DMS153 treated with DMSO at 0.1 percent for 48 hours (cell line): Measurements from ENCODE around the gene TTLL10.

Source experiments
- DNase-seq: peaks from one replicate; lab custom pipeline; 2025; ENCODE audit not compliant: unreplicated experiment; lab: John Stamatoyannopoulos, UW

TTLL10 gene

DNA sequence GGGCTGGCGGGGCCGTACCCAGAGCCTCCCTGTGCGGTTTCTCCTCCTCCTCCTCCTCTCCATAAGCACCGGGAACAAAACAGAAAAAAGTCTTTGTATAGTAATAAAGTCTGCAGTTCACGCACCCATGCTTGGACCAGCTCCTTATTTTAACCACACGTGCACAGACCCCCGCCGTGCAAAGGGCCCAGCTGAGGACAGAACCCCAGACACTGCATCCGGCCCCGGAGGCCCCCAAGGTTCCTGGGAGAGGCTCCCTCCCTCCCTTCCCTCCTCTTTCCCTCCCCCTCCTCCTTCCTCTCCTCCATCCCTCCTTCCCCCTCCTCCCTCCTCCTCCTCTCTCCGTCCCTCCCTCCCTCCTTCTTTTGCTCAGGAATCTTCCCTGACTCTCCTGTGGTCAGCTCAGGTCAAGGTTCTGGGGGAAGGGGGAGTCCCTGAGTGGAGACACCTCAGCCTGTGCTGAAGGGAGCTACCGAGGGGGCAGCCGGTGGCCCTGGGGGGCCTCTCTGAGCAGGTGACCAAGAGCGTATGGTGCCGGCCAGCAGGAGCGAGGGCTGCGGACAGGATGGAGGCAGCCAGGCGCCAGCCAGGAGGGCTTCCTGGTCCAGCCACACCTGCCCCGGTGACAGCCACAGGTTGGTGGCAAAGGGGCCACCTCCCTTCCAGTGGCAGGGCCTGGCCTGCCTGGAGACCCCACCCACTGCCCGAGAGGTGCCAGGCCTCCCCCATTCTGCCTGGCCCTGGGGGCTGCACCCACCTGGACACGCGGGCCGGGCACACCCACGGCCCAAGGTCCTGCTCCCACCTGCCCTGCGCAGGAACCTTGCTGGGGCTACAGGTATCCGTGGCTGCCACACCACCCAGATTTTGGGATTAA is 3.2 kb upstream of the TTLL10 start:
- no peak for DNase-seq

DNA sequence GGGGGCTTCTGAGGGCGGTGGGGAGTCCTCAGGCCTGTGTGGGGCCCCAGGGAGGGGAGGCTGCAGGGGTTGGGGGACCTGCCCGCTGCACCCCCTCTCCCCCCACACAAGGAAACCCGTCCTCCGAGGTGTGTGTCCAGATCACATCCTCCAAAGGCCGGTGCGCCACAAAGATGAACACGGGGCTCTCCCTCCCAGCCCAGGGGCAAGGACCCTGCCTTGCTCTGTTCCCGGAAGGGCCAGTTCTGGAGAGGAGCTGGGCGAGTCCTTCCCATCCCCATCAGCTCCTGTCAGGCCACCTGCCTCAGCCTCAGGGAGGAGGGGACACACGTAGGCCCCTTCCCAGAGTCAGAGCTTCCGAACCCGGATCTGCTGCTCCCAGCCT is 2.5 kb upstream of the TTLL10 start:
- no peak for DNase-seq

DNA sequence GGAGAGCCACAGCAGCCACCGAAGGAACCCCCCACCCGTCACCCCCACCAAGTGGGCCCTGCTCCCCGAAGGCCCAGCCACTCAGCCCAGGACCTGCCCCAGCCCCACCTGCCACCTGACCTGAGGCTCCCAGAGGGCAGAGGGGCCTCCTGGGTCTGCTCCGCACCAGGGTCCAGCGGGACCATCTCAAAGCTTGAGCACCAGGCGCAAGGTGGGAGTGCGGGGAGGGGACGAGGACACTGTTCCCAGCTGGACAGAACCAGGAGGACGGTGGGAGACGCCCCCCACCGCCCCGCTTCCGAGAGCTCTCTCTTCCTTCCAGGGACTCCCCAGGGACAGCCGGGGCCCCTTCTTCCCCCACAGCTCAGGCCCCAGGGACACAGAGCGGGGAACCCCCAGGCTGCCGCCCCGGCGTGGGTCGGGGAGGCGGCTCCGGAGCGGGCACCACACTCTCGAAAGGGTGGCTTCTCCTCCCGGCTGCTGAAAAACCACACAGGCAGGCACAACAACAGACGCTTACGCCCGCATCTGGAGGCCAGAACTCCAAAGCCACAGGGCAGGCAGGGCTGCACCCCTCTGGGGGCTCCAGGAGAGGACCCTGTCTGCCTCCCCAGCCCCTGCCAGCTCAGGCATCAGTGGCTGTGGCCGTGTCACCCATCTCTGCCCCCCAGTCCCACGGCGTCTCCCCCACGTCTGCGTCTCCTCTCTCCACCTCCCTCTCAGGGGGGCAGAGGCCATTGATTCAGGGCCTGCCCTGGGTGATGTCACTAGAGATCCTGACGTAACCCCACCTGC is 1.9 kb upstream of the TTLL10 start:
- DNase-seq: no peak

DNA sequence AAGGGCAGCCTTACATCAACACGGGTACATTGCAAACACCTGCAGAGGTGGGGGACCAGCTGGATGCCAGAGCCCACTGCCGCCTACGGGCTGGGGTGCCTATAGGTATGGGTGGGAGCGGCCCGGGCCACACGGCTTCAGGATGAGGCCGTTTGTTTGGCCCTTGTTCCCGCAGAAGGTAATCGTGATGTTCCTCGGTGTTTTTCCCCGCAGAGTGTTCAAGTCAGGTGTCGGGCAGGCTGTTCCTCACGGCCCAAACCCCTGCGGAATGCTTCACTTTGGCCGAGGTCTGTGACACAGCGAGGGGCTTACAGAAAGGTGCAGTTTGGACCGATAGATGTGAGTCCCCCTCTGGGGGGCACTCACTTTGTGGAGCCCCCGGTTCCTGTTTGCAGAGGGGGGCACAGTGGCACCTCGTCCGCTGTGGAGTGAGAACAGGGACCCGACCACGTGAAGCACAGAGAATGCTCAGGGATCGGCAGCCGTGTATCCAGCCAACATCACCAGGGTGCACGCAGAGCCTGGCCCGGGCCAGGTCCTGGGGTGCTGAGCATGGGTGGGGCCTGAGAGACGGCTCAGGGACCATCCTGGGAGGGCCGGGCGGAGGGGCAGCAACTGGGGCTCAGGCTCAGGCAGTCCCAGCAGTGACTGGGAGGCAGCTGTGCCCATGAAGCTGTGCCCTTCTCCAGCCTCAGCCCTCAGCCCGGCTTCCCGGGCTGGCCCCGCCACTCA is 453 bp upstream of the TTLL10 start:
- no peak for DNase-seq

DNA sequence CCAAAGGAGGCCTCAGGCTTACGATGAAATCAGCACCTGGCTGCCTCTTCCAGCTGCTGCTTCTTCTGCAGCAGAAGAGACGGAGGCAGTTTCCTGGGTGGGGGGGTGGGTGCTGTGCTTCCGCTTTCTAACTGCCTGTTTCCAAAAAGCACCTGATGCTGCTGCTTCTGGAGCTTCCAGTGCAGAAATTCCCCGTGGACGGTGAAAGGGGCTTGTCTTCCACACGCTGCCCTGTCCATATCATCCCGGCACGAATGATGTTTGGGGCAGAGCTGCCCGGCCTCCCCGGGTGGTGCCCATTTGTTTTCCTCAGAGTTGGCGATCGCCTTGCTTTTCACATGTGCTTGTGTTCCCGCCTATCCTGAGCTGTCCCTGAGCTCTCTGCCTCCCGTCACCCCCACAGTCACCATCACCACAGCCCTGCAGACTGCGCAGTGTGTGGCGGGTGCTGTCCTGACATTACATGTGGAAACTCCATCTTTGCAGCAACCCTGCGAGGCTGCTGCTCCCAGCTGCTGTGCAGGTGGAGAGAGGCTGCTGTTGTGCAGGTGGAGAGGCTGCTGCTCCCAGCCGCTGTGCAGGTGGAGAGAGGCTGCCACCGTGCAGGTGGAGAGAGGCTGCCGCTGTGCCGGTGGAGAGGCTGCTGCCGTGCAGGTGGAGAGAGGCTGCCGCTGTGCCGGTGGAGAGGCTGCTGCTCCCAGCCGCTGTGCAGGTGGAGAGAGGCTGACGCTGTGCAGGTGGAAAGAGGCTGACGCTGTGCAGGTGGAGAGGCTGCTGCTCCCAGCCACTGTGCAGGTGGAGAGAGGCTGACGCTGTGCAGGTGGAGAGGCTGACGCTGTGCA is 1.8 kb downstream of the TTLL10 start:
- peak; percentile 86 for DNase-seq

DNA sequence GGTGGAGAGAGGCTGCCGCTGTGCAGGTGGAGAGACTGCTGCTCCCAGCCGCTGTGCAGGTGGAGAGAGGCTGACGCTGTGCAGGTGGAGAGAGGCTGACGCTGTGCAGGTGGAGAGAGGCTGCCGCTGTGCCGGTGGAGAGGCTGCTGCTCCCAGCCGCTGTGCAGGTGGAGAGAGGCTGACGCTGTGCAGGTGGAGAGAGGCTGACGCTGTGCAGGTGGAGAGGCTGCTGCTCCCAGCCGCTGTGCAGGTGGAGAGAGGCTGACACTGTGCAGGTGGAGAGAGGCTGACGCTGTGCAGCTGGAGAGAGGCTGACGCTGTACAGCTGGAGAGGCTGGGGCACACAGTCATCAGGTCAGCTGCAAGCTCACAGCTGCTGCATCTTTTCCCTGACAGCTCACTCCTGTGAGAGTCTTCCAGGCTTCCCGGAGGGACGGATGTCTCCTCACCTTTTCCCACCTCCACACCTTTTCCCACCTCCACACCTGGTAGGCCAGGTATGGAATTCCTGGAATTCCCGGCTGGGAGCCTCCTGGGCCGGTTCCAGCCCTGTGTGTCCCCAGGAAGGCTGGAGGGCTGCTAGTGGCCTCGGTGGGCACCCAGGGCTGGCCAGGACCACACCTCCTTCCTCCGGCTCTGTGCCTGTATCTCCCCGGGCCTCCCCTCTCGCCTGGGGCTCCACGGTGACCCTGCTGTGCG is 2.5 kb downstream of the TTLL10 start:
- peak; percentile 79 for DNase-seq

DNA sequence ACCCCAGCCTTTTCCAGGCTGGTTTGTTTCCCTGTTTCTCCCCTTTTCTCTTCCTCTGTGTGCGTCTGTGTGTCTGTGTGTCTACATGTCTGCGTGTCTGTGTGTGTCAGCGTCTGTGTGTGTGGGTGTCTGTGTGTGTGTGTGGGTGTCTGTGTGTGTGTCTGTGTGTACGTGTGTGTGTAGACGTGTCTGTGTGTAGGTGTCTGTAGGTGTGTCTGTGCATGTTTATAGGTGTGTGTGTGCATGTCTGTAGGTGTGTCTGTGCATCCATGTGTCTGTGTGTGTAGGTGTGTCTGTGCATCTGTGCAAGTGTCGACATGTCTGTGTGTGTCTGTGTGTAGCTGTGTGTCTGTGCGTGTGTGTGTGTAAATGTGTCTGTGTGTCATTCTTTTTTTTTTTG is 3.3 kb downstream of the TTLL10 start:
- no peak for DNase-seq

DNA sequence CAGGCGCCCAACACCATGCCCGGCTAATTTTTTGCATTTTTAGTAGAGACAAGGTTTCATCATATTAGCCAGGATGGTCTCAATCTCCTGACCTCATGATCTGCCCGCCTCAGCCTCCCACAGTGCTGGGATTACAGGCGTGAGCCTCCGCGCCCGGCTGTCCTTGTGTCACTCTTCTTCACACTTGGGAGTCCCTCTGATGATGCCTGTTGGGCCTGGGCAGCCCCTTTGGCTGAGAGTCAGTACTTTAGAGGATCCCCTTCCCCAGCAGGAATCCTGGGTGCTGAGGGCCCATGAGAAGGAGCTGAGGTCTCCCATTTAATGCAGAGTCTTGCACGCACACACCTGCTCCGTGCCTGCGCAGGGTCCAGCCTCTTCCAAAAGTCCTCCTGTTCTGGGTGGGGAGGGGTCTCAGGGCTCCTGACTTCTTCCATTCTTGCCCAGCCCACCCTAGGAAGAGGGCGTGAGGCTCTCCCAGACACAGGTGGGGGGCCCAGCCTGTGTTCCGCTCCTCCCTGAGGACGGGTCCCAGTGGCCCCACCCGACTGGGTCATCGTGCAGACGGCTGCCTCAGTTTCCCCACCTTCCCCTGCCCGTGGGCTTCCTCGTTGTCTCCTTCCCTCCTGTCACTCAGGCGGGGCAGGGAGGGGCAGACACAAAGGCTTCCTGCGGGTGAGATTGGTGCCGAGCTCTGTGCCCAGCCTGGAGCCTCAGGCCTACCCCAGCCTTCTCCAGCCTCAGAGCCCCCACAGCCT is 3.9 kb downstream of the TTLL10 start:
- DNase-seq: no peak

DNA sequence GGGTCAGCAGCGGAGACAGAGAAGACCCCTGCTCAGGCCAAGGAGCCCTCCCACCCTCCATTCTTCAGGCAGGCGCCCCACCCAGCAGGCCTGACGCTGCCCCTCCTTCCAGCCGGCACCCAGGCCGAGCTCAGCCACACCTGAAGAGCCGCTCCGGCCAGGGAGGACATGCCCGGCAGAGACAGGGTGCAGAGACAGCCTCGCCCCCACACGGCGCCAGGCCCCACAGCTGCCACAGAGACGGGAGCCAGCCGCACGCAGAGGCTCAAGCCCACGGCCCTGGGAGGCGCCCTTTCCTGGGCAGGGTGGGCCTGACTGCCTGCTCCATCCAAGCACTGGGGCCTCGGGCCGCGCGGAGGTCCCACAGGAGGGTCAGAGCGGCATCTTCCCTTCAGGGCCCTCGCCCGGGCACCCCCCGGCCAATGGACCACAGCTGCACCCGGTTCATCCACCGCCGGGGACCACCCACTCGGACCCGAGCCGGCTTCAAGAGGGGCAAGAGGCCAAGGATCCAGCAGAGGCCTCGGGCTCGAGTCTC is 5.2 kb downstream of the TTLL10 start:
- DNase-seq: no peak

DNA sequence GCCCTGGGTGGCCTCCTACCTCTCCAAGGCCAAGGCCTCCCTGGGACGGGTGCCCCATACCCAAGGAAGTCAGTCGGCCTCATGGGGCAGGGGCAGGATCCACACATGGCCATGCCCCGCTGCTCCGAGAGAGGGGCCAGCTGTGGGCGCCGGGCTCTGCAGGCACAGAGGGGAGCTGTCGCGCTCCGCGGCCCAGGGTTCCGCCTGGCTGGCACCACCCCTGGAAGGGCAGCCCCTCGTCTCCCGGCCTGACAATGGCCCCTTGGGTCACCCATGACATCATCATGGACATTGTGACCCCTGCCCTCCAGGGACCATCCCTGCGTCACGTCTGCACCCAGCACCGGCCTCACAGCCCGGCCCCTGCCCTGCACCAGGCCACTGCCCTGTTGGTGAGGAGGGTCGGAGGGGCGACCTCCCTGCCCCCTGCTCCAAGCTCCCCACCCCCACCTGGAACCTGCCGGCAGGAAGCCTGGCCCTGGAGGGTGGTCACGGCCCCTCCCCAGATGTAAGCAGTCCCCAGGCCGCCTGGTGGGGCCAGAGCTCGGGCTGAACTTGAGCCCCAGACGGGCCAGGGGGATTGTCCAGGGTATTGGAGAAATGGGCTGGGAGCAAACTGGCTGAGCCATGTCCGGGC is 5.8 kb downstream of the TTLL10 start:
- no peak for DNase-seq

DNA sequence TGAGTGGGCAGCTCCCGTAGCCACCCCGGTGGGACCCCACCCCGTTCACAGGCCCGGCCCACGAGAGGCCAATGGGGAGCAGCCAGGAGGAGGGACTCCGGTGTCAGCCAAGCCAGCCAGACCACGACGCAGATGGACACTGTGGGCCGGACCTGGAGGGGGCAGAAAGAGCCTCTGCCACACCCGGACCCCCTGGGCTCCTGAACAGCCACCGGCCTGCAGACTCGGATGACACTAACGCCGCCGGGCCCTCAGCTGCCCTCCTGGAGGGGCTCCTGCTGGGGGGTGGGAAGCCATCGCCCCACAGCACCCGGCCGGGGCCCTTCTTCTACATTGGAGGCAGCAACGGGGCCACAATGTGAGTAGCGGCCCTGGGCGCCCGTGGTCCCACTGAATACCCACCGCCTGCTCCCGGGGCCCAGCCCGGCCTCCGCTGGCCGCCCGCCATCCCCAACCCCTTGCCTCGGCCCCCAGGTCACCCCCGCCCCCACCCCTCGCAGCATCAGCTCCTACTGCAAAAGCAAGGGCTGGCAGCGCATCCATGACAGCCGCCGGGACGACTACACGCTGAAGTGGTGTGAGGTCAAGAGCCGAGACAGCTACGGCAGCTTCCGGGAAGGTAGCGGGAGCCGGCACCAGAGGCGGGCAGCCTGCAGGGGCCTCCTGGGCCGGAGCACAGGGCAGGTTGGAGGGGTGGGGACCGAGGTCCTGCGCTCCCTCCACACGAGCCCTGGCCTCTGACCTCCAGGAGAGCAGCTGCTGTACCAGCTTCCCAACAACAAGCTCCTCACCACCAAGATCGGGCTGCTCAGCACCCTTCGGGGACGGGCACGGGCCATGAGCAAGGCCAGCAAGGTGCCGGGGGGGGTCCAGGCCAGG is 6.5 kb downstream of the TTLL10 start:
- no peak for DNase-seq

DNA sequence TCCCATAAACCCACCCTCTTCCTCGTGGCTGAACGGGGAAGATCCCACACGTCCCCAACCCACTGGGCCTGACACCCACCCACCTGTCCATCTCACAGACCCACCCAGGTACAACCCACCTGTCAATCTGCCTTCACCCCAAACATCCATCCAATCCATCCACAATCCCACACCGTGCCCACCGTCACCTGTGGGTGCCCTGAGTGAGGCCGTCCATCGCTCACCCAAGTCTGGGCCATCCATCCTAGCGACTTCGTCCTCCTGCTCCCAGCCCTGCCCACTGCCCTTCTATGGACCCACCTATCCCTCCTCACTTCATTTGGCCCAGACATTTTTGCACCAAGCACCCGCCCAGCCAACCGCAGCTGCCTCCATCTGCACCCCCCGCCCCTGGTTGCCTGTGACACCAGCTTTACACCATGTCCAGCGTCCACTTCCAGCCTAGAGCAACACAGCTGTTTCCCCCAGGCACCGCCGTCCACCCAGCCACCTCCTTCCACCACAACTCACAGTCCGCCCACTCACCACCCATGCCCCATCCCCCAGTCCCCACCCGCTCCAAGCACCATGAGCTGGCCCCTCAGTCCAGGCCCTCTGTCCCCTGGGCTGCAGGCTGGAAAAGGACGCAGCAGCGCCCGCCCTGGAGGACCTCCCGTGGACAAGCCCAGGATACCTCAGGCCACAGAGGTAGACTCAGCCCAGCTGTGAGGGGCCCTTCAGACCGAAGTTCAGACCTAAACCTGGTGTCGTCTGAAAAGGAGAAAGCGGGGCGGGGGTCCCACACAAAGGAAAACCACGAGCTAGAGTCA is 7.7 kb downstream of the TTLL10 start:
- DNase-seq: no peak

DNA sequence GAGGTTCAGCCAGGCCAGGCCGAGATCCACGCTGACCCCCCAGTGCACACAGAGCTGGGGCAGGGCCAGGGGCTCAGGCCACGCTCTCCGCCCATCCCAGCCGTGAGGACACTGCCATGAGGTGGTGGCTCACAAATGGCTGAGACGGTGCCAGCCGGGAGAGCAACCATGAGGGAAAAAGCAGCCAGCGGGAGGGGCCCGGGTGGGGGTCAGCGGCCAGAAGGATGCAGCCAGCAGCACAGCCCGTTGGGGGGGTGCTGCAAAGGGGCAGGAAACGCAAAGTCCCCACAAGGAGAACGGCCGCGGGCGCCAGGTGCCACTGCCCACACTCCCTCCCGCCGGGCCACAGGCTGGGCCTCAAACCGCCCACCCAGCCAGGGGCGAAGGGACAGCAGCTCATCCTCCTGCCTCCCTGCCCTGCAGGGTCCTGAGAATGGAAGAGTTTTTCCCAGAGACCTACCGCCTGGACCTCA is 8.3 kb downstream of the TTLL10 start:
- no peak for DNase-seq

DNA sequence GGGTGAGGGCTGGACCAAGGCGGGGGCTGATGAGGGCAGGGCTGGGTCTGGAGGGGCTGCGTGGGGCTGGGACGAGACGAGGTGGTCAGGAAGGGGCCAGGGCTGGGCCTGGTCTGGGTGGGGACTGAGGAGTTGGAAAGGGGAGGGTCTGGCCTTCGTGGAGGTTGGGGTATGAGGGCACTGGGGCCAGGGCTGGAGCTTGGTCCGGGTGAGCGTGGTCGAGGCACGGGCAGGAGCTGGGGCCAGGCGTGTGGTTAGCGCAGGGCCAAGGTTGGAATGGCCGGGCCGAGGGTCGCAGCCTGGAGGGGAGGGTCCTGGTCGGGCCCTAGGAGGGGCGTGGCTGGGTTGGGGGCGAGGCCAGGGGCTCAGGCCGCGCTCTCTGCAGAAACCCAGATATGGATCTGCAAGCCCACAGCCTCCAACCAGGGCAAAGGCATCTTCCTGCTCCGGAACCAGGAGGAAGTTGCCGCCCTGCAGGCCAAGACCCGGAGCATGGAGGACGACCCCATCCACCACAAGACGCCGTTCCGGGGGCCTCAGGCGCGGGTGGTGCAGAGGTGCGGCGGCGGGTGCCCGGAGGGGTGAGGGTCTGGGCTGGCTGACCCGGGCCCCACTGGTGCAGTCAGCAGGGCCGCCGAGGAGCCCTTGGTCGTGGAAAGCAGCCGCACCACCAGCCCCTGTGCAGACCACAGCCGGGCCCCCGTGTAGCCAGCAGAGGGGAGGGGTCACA is 9.0 kb downstream of the TTLL10 start:
- DNase-seq: no peak

DNA sequence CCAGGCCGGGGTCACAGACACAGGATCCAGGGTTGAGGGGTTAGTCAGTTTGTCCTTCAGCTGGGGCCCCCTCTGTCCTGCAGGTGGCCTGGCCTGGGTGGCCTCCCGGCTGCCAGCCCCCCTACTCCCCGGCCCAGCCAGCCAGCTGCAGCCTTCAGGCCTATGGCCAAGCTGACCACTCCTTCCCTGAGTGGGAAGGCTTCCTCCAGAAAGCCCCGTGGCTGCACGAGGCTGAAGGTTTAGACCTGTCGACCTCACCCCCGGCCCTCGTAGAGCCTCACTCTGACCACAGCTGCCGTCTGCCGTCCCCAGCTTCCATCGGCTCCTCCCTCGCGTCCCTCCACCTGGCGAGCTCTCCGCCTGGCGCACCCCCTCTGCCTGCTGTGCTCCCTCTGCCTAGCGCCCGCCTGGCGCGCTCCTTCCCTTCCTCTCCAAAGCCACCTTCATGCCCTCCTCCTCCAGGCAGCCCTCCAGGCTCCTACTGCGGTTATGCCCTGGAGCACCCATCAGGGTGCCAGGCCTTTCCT is 9.6 kb downstream of the TTLL10 start:
- no peak for DNase-seq
